DOHH2 (cell line): ENCODE data around the gene AJAP1.

ENCODE experiments used
- CTCF ChIP-seq: fragments of 200-600 bp; sonication (generic); IDR thresholded peaks from one replicate; pipeline ENCODE4 v1.5.1; 2014; ENCODE audit warnings: antibody characterized with exemption, mild to moderate bottlenecking, low read depth, low read length; ENCODE audit not compliant: poor library complexity, severe bottlenecking
- EZH2phosphoT487 ChIP-seq: fragments of 200-600 bp; sonication (generic); IDR thresholded peaks from 2 replicates; pipeline ENCODE4 v1.6.1; 2017; ENCODE audit warnings: borderline replicate concordance, mild to moderate bottlenecking, antibody characterized with exemption, low read length, moderate library complexity, mixed read lengths

- no peak for TF ChIP-seq CTCF
- TF ChIP-seq EZH2phosphoT487: no peak
Observed at GRCh38 chr1:4728319-4729089, 74.1 kb downstream of the AJAP1 start.
